Gastrocnemius medialis (tissue), 4 donors: ENCODE measurements around the gene CFAP70. TPM values are rescaled to one million over a fixed set of nuclear protein-coding genes. Genes with fewer than 3 reads are reported as not detected.
A peak's percentile ranks its signal among the peaks of the same experiment; 100 is the strongest.
"Not testable (repeated sequence)": the region's sequence is repeated elsewhere in the genome, so short reads cannot be mapped to it uniquely, and the experiment has no call there.

Experiments
- ATAC-seq, 2 donors: fragments of 150-250 bp; one replicate each; pipeline ENCODE4 v1.9.1; 2016
- DNase-seq, 2 donors: peaks; one replicate each; pipeline ENCODE4 v3.0.0-alpha.2; 2019
- H3K27ac ChIP-seq, 4 donors: fragments of 200-600 bp; sonication (generic); 1 replicate in 1 of 4; 2 replicates in 3 of 4; pipeline ENCODE4 v1.5.1; 2016 to 2018; ENCODE audit warnings: mild to moderate bottlenecking in 2 of 4, moderate library complexity in 1 of 4
- H3K27me3 ChIP-seq, 3 donors: fragments of 200-600 bp; sonication (generic) in 2 of 3; 1 replicate in 1 of 3; 2 replicates in 2 of 3; pipeline versions ENCODE4 v1.5.1 to v1.6.0; 2016 to 2019; ENCODE audit warnings: mild to moderate bottlenecking in 1 of 3, moderate library complexity in 1 of 3
- H3K36me3 ChIP-seq, 2 donors: fragments of 200-600 bp; sonication (generic) in 1 of 2; one replicate each; pipeline ENCODE4 v1.5.1; 2017 to 2018
- H3K4me1 ChIP-seq, 2 donors: fragments of 200-600 bp; sonication (generic) in 1 of 2; one replicate each; pipeline ENCODE4 v1.5.1; 2016 to 2017; ENCODE audit warnings: mild to moderate bottlenecking in 2 of 2
- H3K4me3 ChIP-seq, 4 donors: fragments of 200-600 bp; sonication (generic) in 3 of 4; 1 replicate in 1 of 4; 2 replicates in 3 of 4; pipeline ENCODE4 v1.5.1; 2016 to 2019; ENCODE audit warnings: mild to moderate bottlenecking in 2 of 4
- H3K9me3 ChIP-seq, 3 donors: fragments of 200-600 bp; sonication (generic) in 2 of 3; 1 replicate in 1 of 3; 2 replicates in 2 of 3; pipeline ENCODE4 v1.5.1; 2016 to 2019
- CTCF ChIP-seq, 5 experiments: fragments of 450-650 bp in 3 of 5; fragments of 200-600 bp in 2 of 5; sonication (generic) in 2 of 5; IDR thresholded peaks in 4 of 5; conservative IDR thresholded peaks in 1 of 5; 1 replicate in 4 of 5; 2 replicates in 1 of 5; pipeline ENCODE4 v1.5.1; 2016 to 2019; ENCODE audit warnings: antibody characterized with exemption in 5 of 5, mild to moderate bottlenecking in 3 of 5, moderate library complexity in 3 of 5
- POLR2A ChIP-seq, 2 donors: fragments of 450-650 bp; IDR thresholded peaks; one replicate each; pipeline ENCODE4 v1.6.1; 2017; ENCODE audit warnings: antibody characterized with exemption in 2 of 2, mild to moderate bottlenecking in 2 of 2, moderate library complexity in 2 of 2
- in situ Hi-C, 4 donors: fragments of 200-750 bp; cut with MboI; loops; one replicate each; pipeline versions ENCODE4 v1.15.0 to v1.8.0; 2017; ENCODE audit warnings: low sequenced_read_pairs in 4 of 4
- intact Hi-C: fragments of 100-400 bp; cut with DNase I; formaldehyde crosslinking; loops from one replicate; pipeline ENCODE4 v1.15.1; 2023; ENCODE audit warnings: low total_unique reads
- total RNA-seq, 4 donors: library from RNA; depleted of rRNA; stranded (reverse); fragments of >200 nt; gene quantifications; one replicate each; pipeline versions ENCODE4 v1.1.0 to v1.2.3, GENCODE V29; 2016

Gene CFAP70
- total RNA-seq, 4 donors from 2014 or later: 0.20 to 1.8 (median 1.1) TPM

GRCh38 chr10:73262105-73262730, 96.4 kb downstream of the CFAP70 start:
- in situ Hi-C loops: loop anchor here in 1 of 4 donors (25.0 kb wide), 1 partner anchor 375 kb away; the partner anchor contains the start of gene MYOZ1
- ATAC-seq: no peak
- no peaks in the 10 kb centered on the region for H3K4me1 ChIP-seq
- H3K4me3 ChIP-seq: no peak overlapping the region
- no peaks in the 10 kb centered on the region for H3K9me3 ChIP-seq
- intact Hi-C loops: loop anchor here (10.0 kb wide), 1 partner anchor 383 kb away; the partner anchor contains the start of gene MYOZ1
- H3K36me3 ChIP-seq: no peaks in the 10 kb centered on the region
- no peak for DNase-seq
- H3K27ac ChIP-seq: no peak overlapping the region
- H3K27me3 ChIP-seq: no peaks in the 10 kb centered on the region
- no peak for TF ChIP-seq CTCF (IDR thresholded peaks at IDR 0.05 in 4 of 5, conservative IDR thresholded peaks at IDR 0.05 in 1 of 5)
- TF ChIP-seq POLR2A (IDR thresholded peaks at IDR 0.05): no peak

- TF ChIP-seq POLR2A (IDR thresholded peaks at IDR 0.05) (no peak), CTCF (IDR thresholded peaks at IDR 0.05 in 4 of 5, conservative IDR thresholded peaks at IDR 0.05 in 1 of 5) (no peak)
Observed at GRCh38 chr10:73261362-73261995, 97.2 kb downstream of the CFAP70 start.

GRCh38 chr10:73258612-73259011, 100.1 kb downstream of the CFAP70 start:
- H3K27ac ChIP-seq, H3K4me3 ChIP-seq, H3K36me3 ChIP-seq, H3K4me1 ChIP-seq, DNase-seq, ATAC-seq, H3K9me3 ChIP-seq, intact Hi-C loops, H3K27me3 ChIP-seq: not testable (repeated sequence)
- in situ Hi-C loops: loop anchor here in 1 of 4 donors (25.0 kb wide), 1 partner anchor 379 kb away; the partner anchor contains the start of gene MYOZ1

More at GRCh38 chr10:73261362-73261995, 97.2 kb downstream of the CFAP70 start:
- H3K36me3 ChIP-seq: no peaks in the 10 kb centered on the region
- intact Hi-C loops (loop anchor here (10.0 kb wide), 1 partner anchor 383 kb away; the partner anchor contains the start of gene MYOZ1), in situ Hi-C loops (loop anchor here in 1 of 4 donors (25.0 kb wide), 1 partner anchor 376 kb away; the partner anchor contains the start of gene MYOZ1)
- ATAC-seq (no peak), DNase-seq (no peak)
- H3K27ac ChIP-seq: no peak overlapping the region
- H3K4me3 ChIP-seq: no peak overlapping the region
- no peaks in the 10 kb centered on the region for H3K27me3 ChIP-seq
- no peaks in the 10 kb centered on the region for H3K9me3 ChIP-seq
- H3K4me1 ChIP-seq: no peaks in the 10 kb centered on the region

- H3K4me3 ChIP-seq: peak overlapping the region; percentile 78 to 98 (median 88)
- TF ChIP-seq CTCF (IDR thresholded peaks at IDR 0.05 in 4 of 5, conservative IDR thresholded peaks at IDR 0.05 in 1 of 5): no peak
- TF ChIP-seq POLR2A (IDR thresholded peaks at IDR 0.05): no peak
- no peaks in the 10 kb centered on the region for H3K9me3 ChIP-seq
- in situ Hi-C loops: loop anchor here in 1 of 4 donors (25.0 kb wide), 1 partner anchor 384 kb away; the partner anchor contains the start of gene MYOZ1
- peak overlapping the region; percentile 89 to 99 (median 96) for H3K27ac ChIP-seq
- no peak for ATAC-seq
- peaks cover 25% of the 10 kb centered on the region in 2 donors for H3K4me1 ChIP-seq
- H3K36me3 ChIP-seq: peaks cover 0 to 23% of the 10 kb centered on the region in 2 donors
- no peak for DNase-seq
- intact Hi-C loops: loop anchor here (2.0 to 5.0 kb wide), 3 partner anchors 156 to 244 kb away; partner anchors contain the start of genes ANXA7, P4HA1 and PPP3CB
- no peaks in the 10 kb centered on the region for H3K27me3 ChIP-seq
Observed at GRCh38 chr10:73253225-73253555, 105.5 kb downstream of the CFAP70 start.
